Kidney epithelial cell (primary cell): ENCODE data around the gene CHD1L. TPM values are rescaled to one million over a fixed set of nuclear protein-coding genes. Genes with fewer than 3 reads are reported as not detected.
"Not testable (repeated sequence)": the region's sequence is repeated elsewhere in the genome, so short reads cannot be mapped to it uniquely, and the experiment has no call there.

Experiments used
- DNase-seq: peaks from one replicate; pipeline ENCODE4 v3.0.0-alpha.2; 2010; ENCODE audit warnings: low read depth
- H3K27me3 ChIP-seq: 2 replicates; pipeline ENCODE4 v1.6.0; 2011; ENCODE audit warnings: low read length; ENCODE audit not compliant: control insufficient read depth, insufficient read depth
- H3K36me3 ChIP-seq: 2 replicates; pipeline ENCODE4 v1.5.1; 2011; ENCODE audit warnings: low read length; ENCODE audit not compliant: control insufficient read depth, insufficient read depth
- H3K4me3 ChIP-seq: 2 replicates; pipeline ENCODE4 v1.5.1; 2011; ENCODE audit warnings: low read depth, mild to moderate bottlenecking, control low read depth, low read length
- CTCF ChIP-seq: IDR thresholded peaks from 2 replicates; pipeline ENCODE4 v1.5.1; 2011; ENCODE audit warnings: mild to moderate bottlenecking, moderate library complexity, low read length, control low read depth, inconsistent platforms; ENCODE audit not compliant: insufficient read depth, poor library complexity, severe bottlenecking
- total RNA-seq: library from RNA; depleted of rRNA; stranded (reverse); fragments of >200 nt; gene quantifications from 2 replicates; pipeline ENCODE4 v1.2.3, GENCODE V29; 2015

Gene CHD1L
- 30.6 and 35.7 TPM in 2 replicates for total RNA-seq

- peak; percentile 79 for TF ChIP-seq CTCF
- peak; percentile 68 for DNase-seq
Measured at GRCh38 chr1:147242449-147243227, at the start of gene CHD1L. Gene CHD1L, plus strand, starts transcription at chr1:147242684. Its CDS starts 20 bp downstream, at chr1:147242704.

GRCh38 chr1:147197324-147197723, 45.2 kb upstream of the CHD1L start:
- H3K27me3 ChIP-seq, DNase-seq: not testable (repeated sequence)

More at GRCh38 chr1:147242449-147243227, at the start of gene CHD1L:
- Histone ChIP-seq H3K4me3 (peak within 1 kb of the TSS; percentile 92), H3K27me3 (no peaks in the 10 kb centered on the region), H3K36me3 (no peaks in the 10 kb centered on the region)

DNA sequence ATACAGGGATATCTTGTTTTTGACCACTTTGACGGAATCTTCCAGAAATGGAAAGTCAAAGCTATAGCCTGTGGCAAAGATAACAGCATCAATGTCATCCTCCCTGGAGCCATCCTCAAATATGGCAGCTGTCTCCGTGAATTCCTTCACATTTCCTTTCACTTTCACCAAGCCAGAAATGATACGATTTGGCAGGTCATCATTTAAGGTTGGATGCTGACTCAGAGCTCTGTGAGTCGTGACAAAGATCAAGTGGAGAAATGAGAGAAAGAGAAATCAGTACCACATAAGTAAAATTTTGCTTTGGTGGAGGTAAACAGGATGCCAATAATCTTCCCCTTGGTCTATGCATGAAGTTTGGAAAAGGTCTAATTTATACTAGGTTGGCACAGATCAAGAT, 41.2 kb upstream of the CHD1L start:
- H3K4me3 ChIP-seq, result no peak overlapping the region
- TF ChIP-seq CTCF, result no peak
- DNase-seq, result no peak
- no peaks in the 10 kb centered on the region for H3K36me3 ChIP-seq
- no peaks in the 10 kb centered on the region for H3K27me3 ChIP-seq

More at GRCh38 chr1:147197324-147197723, 45.2 kb upstream of the CHD1L start:
- not testable (repeated sequence) for H3K4me3 ChIP-seq, H3K36me3 ChIP-seq

- Histone ChIP-seq H3K36me3 (no peaks in the 10 kb centered on the region), H3K4me3 (no peak overlapping the region), H3K27me3 (no peaks in the 10 kb centered on the region)
- no peak for TF ChIP-seq CTCF
- DNase-seq, result no peak
Measured at GRCh38 chr1:147201786-147202185, 40.7 kb upstream of the CHD1L start.

DNA sequence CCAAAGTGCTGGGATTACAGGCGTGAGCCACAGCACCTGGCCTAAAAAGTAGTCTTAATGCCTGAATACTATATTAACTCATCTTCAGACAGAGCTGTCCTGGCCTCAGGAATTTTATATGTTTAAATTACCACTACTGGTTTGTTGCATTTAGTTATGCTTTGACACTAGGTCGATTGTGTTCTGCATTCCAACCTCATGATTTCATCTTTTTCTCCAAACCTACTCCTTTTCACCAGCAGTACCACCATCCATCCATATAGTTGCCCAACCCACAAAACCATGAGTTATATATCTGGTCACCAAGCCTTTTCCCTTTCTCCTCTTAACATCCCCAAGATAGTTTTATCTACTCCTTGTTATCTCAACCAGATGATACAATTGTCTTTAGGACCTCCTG, 39.9 kb upstream of the CHD1L start:
- Histone ChIP-seq H3K4me3 (no peak overlapping the region), H3K36me3 (no peaks in the 10 kb centered on the region), H3K27me3 (no peaks in the 10 kb centered on the region)
- no peak for TF ChIP-seq CTCF
- DNase-seq, result no peak

- H3K36me3 ChIP-seq, result no peaks in the 10 kb centered on the region
- no peak overlapping the region for H3K4me3 ChIP-seq
- no peak for TF ChIP-seq CTCF
- no peak for DNase-seq
- no peaks in the 10 kb centered on the region for H3K27me3 ChIP-seq
Measured at GRCh38 chr1:147204080-147204479, 38.4 kb upstream of the CHD1L start.
